ENCODE measurements around the gene ATP13A4.

Gene ATP13A4

DNA sequence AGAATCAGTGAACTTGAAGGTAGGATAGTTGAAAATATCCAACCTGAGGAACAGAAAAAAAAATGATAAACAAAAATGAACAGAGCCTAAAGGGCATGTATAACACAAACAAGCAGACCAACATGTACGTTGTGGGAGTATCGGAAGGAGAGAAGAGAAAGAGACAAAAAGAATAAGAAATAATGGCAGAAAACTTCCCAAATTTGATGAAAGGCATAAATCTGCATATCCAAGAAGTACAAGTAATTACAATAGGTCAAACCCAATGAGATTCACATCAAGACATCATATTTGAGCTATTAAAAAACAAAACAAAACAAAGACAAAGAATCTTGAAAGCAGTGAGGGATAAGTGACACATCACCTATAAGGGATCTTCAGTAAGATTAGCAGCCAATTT is 138.1 kb downstream of the ATP13A4 start:
- peaks cover 4 to 5% of the 10 kb centered on the region in 2 donors for H3K9me3 ChIP-seq (ENCODE audit: control insufficient read depth in 1 of 2, low read length in 2 of 2)
- no peaks in the 10 kb centered on the region for H3K4me1 ChIP-seq (ENCODE audit: control insufficient read depth in 1 of 2, insufficient read depth in 2 of 2, low read length in 2 of 2)
- no peaks in the 10 kb centered on the region for H3K27me3 ChIP-seq (ENCODE audit: control insufficient read depth in 1 of 2, insufficient read depth in 2 of 2, low read length in 2 of 2)
- no peak overlapping the region for H3K4me3 ChIP-seq (ENCODE audit: low read depth in 1 of 2, low read length in 2 of 2)
- H3K27ac ChIP-seq (ENCODE audit: low read depth, low read length), result no peak overlapping the region
- no peak overlapping the region for H3K9ac ChIP-seq (ENCODE audit: low read depth in 1 of 2, low read length in 2 of 2)
- no peaks in the 10 kb centered on the region for H3K36me3 ChIP-seq (ENCODE audit: control insufficient read depth in 1 of 2, insufficient read depth in 2 of 2, low read length in 2 of 2)

DNA sequence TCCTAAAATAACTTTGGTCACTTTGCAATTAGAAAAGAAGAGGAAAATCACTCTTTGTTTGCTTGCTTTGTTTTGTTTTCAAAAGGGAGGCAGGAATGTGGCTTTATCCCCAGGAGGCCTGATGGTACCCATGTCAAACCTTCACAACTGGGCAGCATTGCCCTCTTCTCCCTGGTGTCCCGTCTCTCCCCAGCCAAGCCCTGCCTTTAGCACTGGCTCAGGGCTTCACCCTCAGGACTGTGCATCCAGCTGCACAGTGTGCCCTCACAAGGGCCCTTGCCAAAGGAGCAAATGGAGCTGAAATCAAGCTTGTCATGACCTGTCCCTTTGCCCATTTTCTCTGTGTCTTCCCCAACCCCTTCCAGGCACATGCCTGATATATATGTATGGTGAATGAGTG is 147.0 kb downstream of the ATP13A4 start:
- Histone ChIP-seq H3K9me3 (ENCODE audit: control insufficient read depth in 1 of 2, low read length in 2 of 2) (no peaks in the 10 kb centered on the region), H3K4me3 (ENCODE audit: low read depth in 1 of 2, low read length in 2 of 2) (no peak overlapping the region), H3K27me3 (ENCODE audit: control insufficient read depth in 1 of 2, insufficient read depth in 2 of 2, low read length in 2 of 2) (no peaks in the 10 kb centered on the region), H3K27ac (ENCODE audit: low read depth, low read length) (no peak overlapping the region), H3K9ac (ENCODE audit: low read depth in 1 of 2, low read length in 2 of 2) (no peak overlapping the region), H3K4me1 (ENCODE audit: control insufficient read depth in 1 of 2, insufficient read depth in 2 of 2, low read length in 2 of 2) (no peaks in the 10 kb centered on the region), H3K36me3 (ENCODE audit: control insufficient read depth in 1 of 2, insufficient read depth in 2 of 2, low read length in 2 of 2) (no peaks in the 10 kb centered on the region)

DNA sequence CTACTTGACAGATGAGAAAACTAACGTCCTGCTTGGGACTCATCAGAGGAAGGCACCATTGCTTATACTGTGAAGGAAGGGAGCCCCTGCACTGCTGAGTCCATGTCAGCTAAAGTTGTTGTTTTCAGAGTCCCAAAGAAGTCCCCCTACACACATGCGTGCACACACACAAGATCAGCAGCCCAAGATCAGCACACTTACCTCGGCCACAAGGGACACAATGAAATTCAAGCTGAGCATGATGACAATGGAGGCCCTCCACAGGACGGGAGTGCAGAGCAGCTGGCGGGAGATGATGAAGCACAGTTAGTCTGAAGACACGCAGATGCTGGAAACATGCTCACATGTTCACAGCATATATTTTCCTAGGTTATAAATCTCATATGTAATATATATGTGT is 147.6 kb downstream of the ATP13A4 start:
- H3K4me3 ChIP-seq (ENCODE audit: low read depth in 1 of 2, low read length in 2 of 2), result no peak overlapping the region
- no peak overlapping the region for H3K9ac ChIP-seq (ENCODE audit: low read depth in 1 of 2, low read length in 2 of 2)
- no peaks in the 10 kb centered on the region for H3K4me1 ChIP-seq (ENCODE audit: control insufficient read depth in 1 of 2, insufficient read depth in 2 of 2, low read length in 2 of 2)
- no peaks in the 10 kb centered on the region for H3K36me3 ChIP-seq (ENCODE audit: control insufficient read depth in 1 of 2, insufficient read depth in 2 of 2, low read length in 2 of 2)
- no peaks in the 10 kb centered on the region for H3K9me3 ChIP-seq (ENCODE audit: control insufficient read depth in 1 of 2, low read length in 2 of 2)
- H3K27ac ChIP-seq (ENCODE audit: low read depth, low read length), result no peak overlapping the region
- no peaks in the 10 kb centered on the region for H3K27me3 ChIP-seq (ENCODE audit: control insufficient read depth in 1 of 2, insufficient read depth in 2 of 2, low read length in 2 of 2)

DNA sequence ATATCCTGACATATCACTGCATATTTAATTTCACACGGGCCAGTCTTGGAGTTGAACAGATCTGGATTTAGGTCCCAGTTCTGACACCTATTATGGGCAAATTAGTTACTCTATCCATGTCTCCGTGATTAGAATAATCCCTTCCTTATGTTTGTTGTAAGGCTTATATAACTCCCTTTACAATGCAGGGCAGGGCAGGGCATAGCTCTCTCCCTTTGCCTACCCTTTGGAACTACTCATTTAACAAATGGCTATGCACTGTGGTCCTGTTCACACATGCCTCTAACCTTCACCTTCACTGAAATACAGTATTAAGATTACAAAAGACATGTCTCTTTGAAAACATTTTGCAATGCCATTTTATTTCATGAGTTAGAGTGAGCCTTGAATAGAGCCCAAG is 151.4 kb downstream of the ATP13A4 start:
- Histone ChIP-seq H3K27me3 (ENCODE audit: control insufficient read depth in 1 of 2, insufficient read depth in 2 of 2, low read length in 2 of 2) (no peaks in the 10 kb centered on the region), H3K4me1 (ENCODE audit: control insufficient read depth in 1 of 2, insufficient read depth in 2 of 2, low read length in 2 of 2) (no peaks in the 10 kb centered on the region), H3K9me3 (ENCODE audit: control insufficient read depth in 1 of 2, low read length in 2 of 2) (no peaks in the 10 kb centered on the region), H3K36me3 (ENCODE audit: control insufficient read depth in 1 of 2, insufficient read depth in 2 of 2, low read length in 2 of 2) (no peaks in the 10 kb centered on the region), H3K27ac (ENCODE audit: low read depth, low read length) (no peak overlapping the region), H3K4me3 (ENCODE audit: low read depth in 1 of 2, low read length in 2 of 2) (no peak overlapping the region), H3K9ac (ENCODE audit: low read depth in 1 of 2, low read length in 2 of 2) (no peak overlapping the region)

DNA sequence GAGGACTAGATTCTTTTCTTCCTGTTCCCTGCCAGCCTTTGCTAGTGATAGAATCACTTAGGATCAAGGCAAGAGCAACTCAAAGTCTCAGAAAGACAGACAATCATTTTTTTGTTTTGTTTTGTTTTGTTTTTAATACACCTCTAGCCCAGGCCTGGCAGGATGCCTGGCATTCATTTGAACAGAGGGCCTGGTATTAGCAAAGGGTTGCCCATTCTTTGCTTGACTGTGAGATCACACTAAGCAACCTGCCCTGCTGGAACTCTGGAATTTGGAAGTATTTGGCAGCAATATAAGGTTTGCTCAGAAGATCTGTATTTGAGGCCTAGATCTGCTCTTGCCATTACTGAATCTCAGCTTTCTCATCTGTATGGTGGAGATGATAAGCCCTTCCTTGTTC is 154.4 kb downstream of the ATP13A4 start:
- Histone ChIP-seq H3K27me3 (ENCODE audit: control insufficient read depth in 1 of 2, insufficient read depth in 2 of 2, low read length in 2 of 2) (no peaks in the 10 kb centered on the region), H3K27ac (ENCODE audit: low read depth, low read length) (no peak overlapping the region), H3K4me3 (ENCODE audit: low read depth in 1 of 2, low read length in 2 of 2) (no peak overlapping the region)

DNA sequence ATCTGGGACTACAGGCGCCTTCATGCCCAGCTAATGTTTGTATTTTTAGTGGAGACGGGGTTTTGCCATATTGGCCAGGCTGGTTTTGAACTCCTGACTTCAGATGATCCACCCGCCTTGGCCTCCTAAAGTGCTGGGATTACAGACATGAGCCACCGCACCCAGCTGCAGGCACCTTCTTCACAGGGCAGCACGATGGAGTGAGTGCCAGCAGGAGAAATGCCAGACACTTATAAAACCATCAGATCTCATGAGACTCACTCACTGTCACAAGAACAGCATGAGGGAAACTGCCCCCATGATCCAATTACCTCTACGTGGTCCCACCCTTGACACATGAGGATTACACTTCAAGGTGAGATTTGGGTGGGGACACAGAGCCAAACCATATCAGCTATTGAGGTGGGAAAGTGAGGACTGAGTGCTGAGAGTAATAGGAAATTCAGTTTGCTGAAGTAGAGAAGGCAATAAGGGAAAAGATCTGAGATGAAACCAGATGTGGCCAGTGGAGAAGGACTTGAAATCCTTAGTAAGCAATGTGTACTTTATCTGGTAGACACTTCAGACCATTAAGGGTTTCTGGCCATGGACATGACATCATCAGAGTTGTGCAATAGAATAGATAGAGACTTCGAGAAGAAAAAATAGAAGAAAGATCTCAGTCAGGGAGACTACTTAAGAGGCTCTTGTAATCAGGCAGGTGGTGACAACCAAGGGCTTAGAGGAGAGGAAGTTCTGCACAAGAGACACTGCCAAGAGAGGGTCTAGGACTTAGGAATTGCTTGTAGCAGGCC is 158.0 kb downstream of the ATP13A4 start:
- Histone ChIP-seq H3K27me3 (ENCODE audit: control insufficient read depth in 1 of 2, insufficient read depth in 2 of 2, low read length in 2 of 2) (no peaks in the 10 kb centered on the region), H3K4me3 (ENCODE audit: low read depth in 1 of 2, low read length in 2 of 2) (no peak overlapping the region), H3K9me3 (ENCODE audit: control insufficient read depth in 1 of 2, low read length in 2 of 2) (no peaks in the 10 kb centered on the region), H3K36me3 (ENCODE audit: control insufficient read depth in 1 of 2, insufficient read depth in 2 of 2, low read length in 2 of 2) (no peaks in the 10 kb centered on the region), H3K4me1 (ENCODE audit: control insufficient read depth in 1 of 2, insufficient read depth in 2 of 2, low read length in 2 of 2) (no peaks in the 10 kb centered on the region), H3K9ac (ENCODE audit: low read depth in 1 of 2, low read length in 2 of 2) (no peak overlapping the region), H3K27ac (ENCODE audit: low read depth, low read length) (no peak overlapping the region)

More for the DNA sequence above, 154.4 kb downstream of the ATP13A4 start:
- Histone ChIP-seq H3K36me3 (ENCODE audit: control insufficient read depth in 1 of 2, insufficient read depth in 2 of 2, low read length in 2 of 2) (no peaks in the 10 kb centered on the region), H3K4me1 (ENCODE audit: control insufficient read depth in 1 of 2, insufficient read depth in 2 of 2, low read length in 2 of 2) (no peaks in the 10 kb centered on the region), H3K9ac (ENCODE audit: low read depth in 1 of 2, low read length in 2 of 2) (no peak overlapping the region), H3K9me3 (ENCODE audit: control insufficient read depth in 1 of 2, low read length in 2 of 2) (no peaks in the 10 kb centered on the region)

DNA sequence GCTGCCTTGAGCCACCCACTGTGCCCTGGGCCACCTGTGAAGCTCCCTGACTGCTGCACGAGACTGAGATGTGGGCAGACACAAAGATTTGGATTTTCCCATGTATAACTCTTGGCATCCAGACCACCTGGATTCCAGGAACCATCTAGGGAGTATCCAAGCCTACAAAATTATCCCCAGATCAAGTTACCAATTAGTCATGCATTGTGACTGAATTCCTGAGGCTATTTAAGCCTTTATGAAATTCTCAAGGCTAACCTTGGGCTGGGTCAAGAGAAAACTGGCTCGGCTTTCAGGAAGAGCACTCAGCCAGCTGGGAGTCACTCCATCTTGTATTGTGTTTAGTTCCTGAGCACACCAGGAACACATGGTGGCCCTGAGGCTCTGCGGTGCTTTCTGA is 162.8 kb downstream of the ATP13A4 start:
- no peaks in the 10 kb centered on the region for H3K4me1 ChIP-seq (ENCODE audit: control insufficient read depth in 1 of 2, insufficient read depth in 2 of 2, low read length in 2 of 2)
- H3K36me3 ChIP-seq (ENCODE audit: control insufficient read depth in 1 of 2, insufficient read depth in 2 of 2, low read length in 2 of 2), result no peaks in the 10 kb centered on the region
- H3K27ac ChIP-seq (ENCODE audit: low read depth, low read length), result no peak overlapping the region
- no peak overlapping the region for H3K9ac ChIP-seq (ENCODE audit: low read depth in 1 of 2, low read length in 2 of 2)
- H3K27me3 ChIP-seq (ENCODE audit: control insufficient read depth in 1 of 2, insufficient read depth in 2 of 2, low read length in 2 of 2), result no peaks in the 10 kb centered on the region
- H3K4me3 ChIP-seq (ENCODE audit: low read depth in 1 of 2, low read length in 2 of 2), result no peak overlapping the region
- no peaks in the 10 kb centered on the region for H3K9me3 ChIP-seq (ENCODE audit: control insufficient read depth in 1 of 2, low read length in 2 of 2)

DNA sequence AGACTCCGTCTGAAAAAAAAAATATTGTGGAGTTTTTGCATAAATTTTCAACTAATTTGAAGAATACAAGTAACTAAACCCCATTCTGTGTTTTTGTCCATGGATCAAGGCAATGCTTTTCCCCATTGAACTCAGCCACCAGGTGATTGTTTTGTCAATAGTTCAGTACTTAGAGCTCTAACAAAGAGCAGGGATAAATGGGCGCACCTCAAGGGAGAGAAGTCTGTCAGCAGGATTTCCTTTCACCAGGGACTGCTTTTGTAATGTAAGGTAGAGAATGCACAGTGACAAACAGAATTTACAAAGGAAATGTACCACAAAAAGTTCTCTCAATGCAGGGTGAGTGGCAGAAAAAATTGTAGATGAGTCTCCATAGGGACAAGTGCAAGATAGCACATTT is 165.4 kb downstream of the ATP13A4 start:
- H3K27ac ChIP-seq (ENCODE audit: low read depth, low read length), result no peak overlapping the region
- H3K4me1 ChIP-seq (ENCODE audit: control insufficient read depth in 1 of 2, insufficient read depth in 2 of 2, low read length in 2 of 2), result no peaks in the 10 kb centered on the region
- H3K27me3 ChIP-seq (ENCODE audit: control insufficient read depth in 1 of 2, insufficient read depth in 2 of 2, low read length in 2 of 2), result no peaks in the 10 kb centered on the region
- H3K9me3 ChIP-seq (ENCODE audit: control insufficient read depth in 1 of 2, low read length in 2 of 2), result no peaks in the 10 kb centered on the region
- H3K36me3 ChIP-seq (ENCODE audit: control insufficient read depth in 1 of 2, insufficient read depth in 2 of 2, low read length in 2 of 2), result no peaks in the 10 kb centered on the region
- no peak overlapping the region for H3K9ac ChIP-seq (ENCODE audit: low read depth in 1 of 2, low read length in 2 of 2)
- no peak overlapping the region for H3K4me3 ChIP-seq (ENCODE audit: low read depth in 1 of 2, low read length in 2 of 2)

DNA sequence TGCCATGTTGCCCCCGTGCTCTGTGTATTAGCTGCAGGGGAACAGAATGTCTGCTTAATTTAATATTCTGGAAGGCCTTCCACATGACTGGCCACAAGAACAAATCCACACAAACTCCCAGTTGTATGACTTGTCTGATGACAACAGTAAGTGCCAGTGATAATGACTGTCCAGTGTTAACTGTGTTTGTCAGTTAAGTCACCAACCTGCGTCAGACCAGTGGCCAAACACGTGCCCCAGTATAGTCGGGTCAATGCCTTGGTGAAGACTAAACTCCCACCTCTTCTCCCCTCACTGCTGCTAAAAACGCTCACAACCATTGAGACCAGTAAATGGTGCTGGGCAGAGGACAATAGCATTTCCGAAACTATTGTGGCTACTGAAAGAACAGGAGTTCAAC is 166.3 kb downstream of the ATP13A4 start:
- no peaks in the 10 kb centered on the region for H3K36me3 ChIP-seq (ENCODE audit: control insufficient read depth in 1 of 2, insufficient read depth in 2 of 2, low read length in 2 of 2)
- H3K9ac ChIP-seq (ENCODE audit: low read depth in 1 of 2, low read length in 2 of 2), result no peak overlapping the region
- H3K27ac ChIP-seq (ENCODE audit: low read depth, low read length), result no peak overlapping the region
- H3K4me1 ChIP-seq (ENCODE audit: control insufficient read depth in 1 of 2, insufficient read depth in 2 of 2, low read length in 2 of 2), result no peaks in the 10 kb centered on the region
- no peaks in the 10 kb centered on the region for H3K9me3 ChIP-seq (ENCODE audit: control insufficient read depth in 1 of 2, low read length in 2 of 2)
- H3K4me3 ChIP-seq (ENCODE audit: low read depth in 1 of 2, low read length in 2 of 2), result no peak overlapping the region
- H3K27me3 ChIP-seq (ENCODE audit: control insufficient read depth in 1 of 2, insufficient read depth in 2 of 2, low read length in 2 of 2), result peaks cover 0 to 3% of the 10 kb centered on the region in 2 donors

DNA sequence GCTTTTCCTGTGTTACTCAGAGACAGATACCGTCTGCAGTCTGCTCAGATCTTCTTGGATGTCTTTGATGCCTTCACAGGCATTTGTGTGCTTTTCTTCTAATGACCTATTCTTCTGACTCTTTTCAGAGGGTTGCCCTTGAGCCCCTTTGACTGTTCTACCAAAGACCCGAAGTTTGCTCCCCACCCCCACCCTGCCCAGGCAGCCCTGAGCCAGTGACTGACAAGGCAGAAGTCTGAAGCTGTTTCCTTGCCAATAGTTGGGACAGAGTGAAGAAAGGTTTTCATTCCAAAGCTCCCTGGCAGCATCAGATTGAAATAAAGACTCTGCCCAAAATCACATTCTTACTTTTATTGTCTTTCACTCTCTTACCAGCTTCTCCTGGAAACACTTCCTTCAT is 167.1 kb downstream of the ATP13A4 start:
- Histone ChIP-seq H3K36me3 (ENCODE audit: control insufficient read depth in 1 of 2, insufficient read depth in 2 of 2, low read length in 2 of 2) (no peaks in the 10 kb centered on the region), H3K4me3 (ENCODE audit: low read depth in 1 of 2, low read length in 2 of 2) (no peak overlapping the region), H3K9me3 (ENCODE audit: control insufficient read depth in 1 of 2, low read length in 2 of 2) (no peaks in the 10 kb centered on the region), H3K27ac (ENCODE audit: low read depth, low read length) (no peak overlapping the region), H3K27me3 (ENCODE audit: control insufficient read depth in 1 of 2, insufficient read depth in 2 of 2, low read length in 2 of 2) (peaks cover 0 to 3% of the 10 kb centered on the region in 2 donors), H3K9ac (ENCODE audit: low read depth in 1 of 2, low read length in 2 of 2) (no peak overlapping the region), H3K4me1 (ENCODE audit: control insufficient read depth in 1 of 2, insufficient read depth in 2 of 2, low read length in 2 of 2) (no peaks in the 10 kb centered on the region)
